Breast epithelium (tissue), 4 donors: ENCODE results near the gene ZDHHC17. TPM values are rescaled to one million over a fixed set of nuclear protein-coding genes. Genes with fewer than 3 reads are reported as not detected.

Experiments
- DNase-seq, 2 donors: peaks; one replicate each; pipeline ENCODE4 v3.0.0-alpha.2; 2019; ENCODE audit warnings: low spot score in 2 of 2
- H3K27ac ChIP-seq, 2 donors: fragments of 200-600 bp; sonication (generic) in 1 of 2; one replicate each; pipeline ENCODE4 v1.5.1; 2016 to 2019; ENCODE audit warnings: mild to moderate bottlenecking in 1 of 2
- H3K27me3 ChIP-seq, 2 donors: fragments of 200-600 bp; sonication (generic) in 1 of 2; one replicate each; pipeline versions ENCODE4 v1.5.1 to v1.6.0; 2017 to 2019; ENCODE audit warnings: control low read depth in 1 of 2, mild to moderate bottlenecking in 1 of 2
- H3K36me3 ChIP-seq: fragments of 200-600 bp; one replicate; pipeline ENCODE4 v1.5.1; 2019
- H3K4me1 ChIP-seq, 2 donors: fragments of 200-600 bp; sonication (generic); one replicate each; pipeline ENCODE4 v1.5.1; 2016 to 2019; ENCODE audit warnings: control low read depth in 1 of 2
- H3K4me3 ChIP-seq, 3 donors: fragments of 200-600 bp; sonication (generic); 1 replicate in 2 of 3; 2 replicates in 1 of 3; pipeline ENCODE4 v1.5.1; 2016 to 2019; ENCODE audit warnings: mild to moderate bottlenecking in 3 of 3, moderate library complexity in 2 of 3
- H3K9me3 ChIP-seq, 2 donors: fragments of 200-600 bp; sonication (generic) in 1 of 2; one replicate each; pipeline ENCODE4 v1.5.1; 2016 to 2019; ENCODE audit warnings: control low read depth in 1 of 2
- CTCF ChIP-seq, 3 donors: fragments of 450-650 bp; IDR thresholded peaks; one replicate each; pipeline ENCODE4 v1.5.1; 2016 to 2017; ENCODE audit warnings: antibody characterized with exemption in 3 of 3, mild to moderate bottlenecking in 3 of 3, moderate library complexity in 3 of 3
- POLR2A ChIP-seq: fragments of 450-650 bp; IDR thresholded peaks from one replicate; pipeline ENCODE4 v1.6.1; 2016; ENCODE audit warnings: antibody characterized with exemption, mild to moderate bottlenecking, moderate library complexity
- POLR2AphosphoS5 ChIP-seq, 3 donors: sonication (generic); formaldehyde crosslinking; IDR thresholded peaks; one replicate each; pipeline ENCODE4 v1.6.1; 2017; ENCODE audit warnings: antibody characterized with exemption in 3 of 3
- intact Hi-C: fragments of 100-400 bp; cut with DNase I; formaldehyde crosslinking; loops from one replicate; pipeline ENCODE4 v1.15.1; 2023; ENCODE audit warnings: low total_unique reads
- total RNA-seq, 3 donors: library from RNA; depleted of rRNA; stranded (reverse); fragments of >200 nt; gene quantifications; one replicate each; pipeline ENCODE4 v1.1.0, GENCODE V29; 2016

ZDHHC17 gene
- total RNA-seq, 3 donors from 2014 or later: 51.8 to 86.1 (median 67.2) TPM

- no peak for DNase-seq
- H3K36me3 ChIP-seq: no peaks in the 10 kb centered on the region
- no peaks in the 10 kb centered on the region for H3K27me3 ChIP-seq
- no peak overlapping the region for H3K4me3 ChIP-seq
- intact Hi-C loops: loop anchor here (10.0 kb wide), 1 partner anchor 163 kb away; no protein-coding TSS in a partner anchor
- no peak for TF ChIP-seq CTCF (IDR thresholded peaks at IDR 0.05)
- no peak for TF ChIP-seq POLR2AphosphoS5 (IDR thresholded peaks at IDR 0.05)
- TF ChIP-seq POLR2A: no peak
- H3K9me3 ChIP-seq: no peaks in the 10 kb centered on the region
- H3K27ac ChIP-seq: no peak overlapping the region
- H3K4me1 ChIP-seq: no peaks in the 10 kb centered on the region
Observed at GRCh38 chr12:76787689-76788088, 23.8 kb downstream of the ZDHHC17 start.

GRCh38 chr12:76789335-76790050 is 25.6 kb downstream of the ZDHHC17 start:
- TF ChIP-seq POLR2A (no peak), CTCF (IDR thresholded peaks at IDR 0.05) (no peak), POLR2AphosphoS5 (IDR thresholded peaks at IDR 0.05) (no peak)
- no peak for DNase-seq
- H3K27me3 ChIP-seq: no peaks in the 10 kb centered on the region
- H3K4me1 ChIP-seq: no peaks in the 10 kb centered on the region
- H3K4me3 ChIP-seq: no peak overlapping the region
- intact Hi-C loops: loop anchor here (10.0 kb wide), 1 partner anchor 165 kb away; no protein-coding TSS in a partner anchor
- no peak overlapping the region for H3K27ac ChIP-seq
- no peaks in the 10 kb centered on the region for H3K9me3 ChIP-seq
- no peaks in the 10 kb centered on the region for H3K36me3 ChIP-seq

- Histone ChIP-seq H3K27ac (no peak overlapping the region), H3K4me1 (no peaks in the 10 kb centered on the region), H3K36me3 (no peaks in the 10 kb centered on the region), H3K27me3 (no peaks in the 10 kb centered on the region), H3K9me3 (no peaks in the 10 kb centered on the region), H3K4me3 (no peak overlapping the region)
- no peak for DNase-seq
- no peak for TF ChIP-seq POLR2AphosphoS5 (IDR thresholded peaks at IDR 0.05)
- no peak for TF ChIP-seq POLR2A
- peak; percentile 51 to 71 (median 69) for TF ChIP-seq CTCF (IDR thresholded peaks at IDR 0.05)
- intact Hi-C loops: no loop called here
Observed at GRCh38 chr12:76790564-76791552, 26.9 kb downstream of the ZDHHC17 start.

GRCh38 chr12:76792828-76793227 is 28.9 kb downstream of the ZDHHC17 start:
- H3K9me3 ChIP-seq: no peaks in the 10 kb centered on the region
- H3K36me3 ChIP-seq: no peaks in the 10 kb centered on the region
- intact Hi-C loops: no loop called here
- H3K4me3 ChIP-seq: no peak overlapping the region
- no peak overlapping the region for H3K27ac ChIP-seq
- H3K27me3 ChIP-seq: no peaks in the 10 kb centered on the region
- TF ChIP-seq POLR2AphosphoS5 (IDR thresholded peaks at IDR 0.05): no peak
- TF ChIP-seq POLR2A: no peak
- TF ChIP-seq CTCF (IDR thresholded peaks at IDR 0.05): no peak
- DNase-seq: no peak
- no peaks in the 10 kb centered on the region for H3K4me1 ChIP-seq
